Body of pancreas (tissue), 4 donors: Measurements from ENCODE around the gene ADGRL1.
"Not testable (repeated sequence)": the region's sequence is repeated elsewhere in the genome, so short reads cannot be mapped to it uniquely, and the experiment has no call there.

Source experiments
- CTCF ChIP-seq, 7 experiments: fragments of 450-650 bp in 4 of 7; fragments of 200-600 bp in 3 of 7; sonication (generic) in 3 of 7; IDR thresholded peaks; one replicate each; pipeline ENCODE4 v1.5.1; 2016 to 2019; ENCODE audit warnings: antibody characterized with exemption in 7 of 7
- POLR2A ChIP-seq, 3 donors: fragments of 450-650 bp; IDR thresholded peaks; one replicate each; pipeline ENCODE4 v1.6.1; 2016; ENCODE audit warnings: antibody characterized with exemption in 3 of 3, mild to moderate bottlenecking in 2 of 3

GRCh38 chr19:14255316-14255715 is 49.3 kb upstream of the ADGRL1 start:
- not testable (repeated sequence) for TF ChIP-seq CTCF, POLR2A (IDR thresholded peaks at IDR 0.05)
